ENCODE results near the gene ZNF784. TPM values are rescaled to one million over a fixed set of nuclear protein-coding genes. Genes with fewer than 3 reads are reported as not detected.

ZNF784 gene
- total and polyA plus RNA-seq, 2 donors (not counting 3 experiments of a cell fraction or from before 2014, with no cell fraction given) = 4.9 TPM

DNA sequence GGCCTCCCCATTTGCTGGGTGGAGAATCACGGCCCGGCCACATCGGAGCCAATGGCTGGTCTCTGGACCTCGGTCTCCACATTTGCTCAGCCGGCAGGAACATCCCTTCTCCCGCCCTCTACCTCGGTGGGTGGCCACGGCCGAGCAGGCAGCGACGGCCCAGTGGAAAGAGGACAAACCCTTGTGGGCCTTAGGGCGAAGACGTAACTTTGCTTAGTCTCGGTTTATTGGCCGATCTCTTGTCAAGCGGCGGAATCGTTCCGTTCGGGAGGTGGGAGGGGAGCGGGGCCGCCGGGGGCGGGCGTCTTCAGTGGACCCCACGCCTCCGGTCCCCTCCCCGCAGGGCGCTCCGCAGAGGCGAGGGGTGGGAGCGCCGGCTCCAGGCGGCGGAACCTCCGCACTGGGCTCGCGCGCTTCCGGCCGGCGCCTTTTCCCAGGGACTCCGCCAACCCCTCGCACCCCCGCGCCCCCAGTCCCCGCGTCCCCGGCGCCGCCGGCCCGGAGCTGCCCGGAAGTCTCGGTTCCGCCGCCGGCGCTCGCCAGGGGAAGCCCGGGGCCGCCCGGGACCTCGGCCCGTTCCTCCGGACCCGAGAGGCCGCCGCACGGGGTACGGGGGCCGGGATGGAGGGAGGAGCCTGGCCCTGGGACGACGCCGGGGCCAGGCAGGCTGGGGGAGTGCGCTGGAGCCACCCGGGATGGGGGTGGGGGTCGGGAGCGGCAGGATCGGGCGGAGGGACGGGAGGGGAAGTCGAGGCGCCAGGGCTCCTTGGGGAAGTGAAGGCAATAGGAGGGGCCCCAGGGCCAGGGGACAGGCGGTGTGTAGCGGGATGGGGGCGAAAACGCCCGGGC, 16.4 kb upstream of the ZNF784 start, which contains the start of gene ZNF580:
ZNF580 (plus strand) TSS at position 426 of the 849 bp plus-strand sequence. CDS start 1,507 bp downstream, outside the sequence.
- no peaks in the 10 kb centered on the region for H3K9me3 ChIP-seq (replicated peaks; ENCODE audit: control insufficient read depth, insufficient read depth, low read length)
- DNase-seq (ENCODE audit: low read depth, low spot score) = peak; percentile 71
- peak within 1 kb of the TSS; percentile 63 for H3K4me2 ChIP-seq (ENCODE audit: insufficient read depth, low read length)
- peak within 1 kb of the TSS; percentile 53 to 75 (median 59) for H3K4me3 ChIP-seq (replicated peaks in 1 of 3; ENCODE audit: insufficient read depth in 1 of 3, low read depth in 1 of 3, low read length in 3 of 3)
- BruUV-seq (replicated peaks) = no TSS peak
- peaks cover 26% of the 10 kb centered on the region for H3K4me1 ChIP-seq (ENCODE audit: control insufficient read depth, extremely low read depth, insufficient read depth, low read length)
- H3K27ac ChIP-seq (ENCODE audit: insufficient read depth, low read depth, low read length) = peak within 1 kb of the TSS; percentile 52
- H3K9me1 ChIP-seq (replicated peaks; ENCODE audit: control insufficient read depth, extremely low read depth, insufficient read depth, low read length) = no peaks in the 10 kb centered on the region
- ChIA-PET CTCF (interaction anchor here (0.6 to 1.4 kb wide), 8 partner anchors 8 to 173 kb away, joined by 3 to 6 read pairs (median 4); partner anchors contain the start of gene ZNF784), POLR2A (no interaction called here)
- H3K36me3 ChIP-seq (ENCODE audit: control insufficient read depth in 2 of 2, extremely low read depth in 1 of 2, insufficient read depth in 2 of 2, low read length in 2 of 2) = peaks cover 3 to 10% of the 10 kb centered on the region in 2 experiments
- dilution Hi-C loops (cut with MboI; ENCODE audit: extremely low pct_ligation_motif_present, low sequenced_read_pairs) = no loop called here
- H3K79me2 ChIP-seq (ENCODE audit: control insufficient read depth, insufficient read depth, low read length) = peaks cover 35% of the 10 kb centered on the region
- peak within 1 kb of the TSS; percentile 41 for H3K9ac ChIP-seq (replicated peaks; ENCODE audit: extremely low read depth, insufficient read depth, low read length)
- TF ChIP-seq FOS (IDR thresholded peaks at IDR 0.05; ENCODE audit: borderline replicate concordance, insufficient read depth, low read length) = no peak
- TF ChIP-seq, protein P1, sequence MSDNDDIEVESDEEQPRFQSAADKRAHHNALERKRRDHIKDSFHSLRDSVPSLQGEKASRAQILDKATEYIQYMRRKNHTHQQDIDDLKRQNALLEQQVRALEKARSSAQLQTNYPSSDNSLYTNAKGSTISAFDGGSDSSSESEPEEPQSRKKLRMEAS (IDR thresholded peaks at IDR 0.05; ENCODE audit: insufficient read depth, insufficient read length) = no peak
- TF ChIP-seq, protein P2, sequence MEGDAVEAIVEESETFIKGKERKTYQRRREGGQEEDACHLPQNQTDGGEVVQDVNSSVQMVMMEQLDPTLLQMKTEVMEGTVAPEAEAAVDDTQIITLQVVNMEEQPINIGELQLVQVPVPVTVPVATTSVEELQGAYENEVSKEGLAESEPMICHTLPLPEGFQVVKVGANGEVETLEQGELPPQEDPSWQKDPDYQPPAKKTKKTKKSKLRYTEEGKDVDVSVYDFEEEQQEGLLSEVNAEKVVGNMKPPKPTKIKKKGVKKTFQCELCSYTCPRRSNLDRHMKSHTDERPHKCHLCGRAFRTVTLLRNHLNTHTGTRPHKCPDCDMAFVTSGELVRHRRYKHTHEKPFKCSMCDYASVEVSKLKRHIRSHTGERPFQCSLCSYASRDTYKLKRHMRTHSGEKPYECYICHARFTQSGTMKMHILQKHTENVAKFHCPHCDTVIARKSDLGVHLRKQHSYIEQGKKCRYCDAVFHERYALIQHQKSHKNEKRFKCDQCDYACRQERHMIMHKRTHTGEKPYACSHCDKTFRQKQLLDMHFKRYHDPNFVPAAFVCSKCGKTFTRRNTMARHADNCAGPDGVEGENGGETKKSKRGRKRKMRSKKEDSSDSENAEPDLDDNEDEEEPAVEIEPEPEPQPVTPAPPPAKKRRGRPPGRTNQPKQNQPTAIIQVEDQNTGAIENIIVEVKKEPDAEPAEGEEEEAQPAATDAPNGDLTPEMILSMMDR (IDR thresholded peaks at IDR 0.05; ENCODE audit: extremely low read depth in 1 of 2, insufficient read depth in 1 of 2, low read depth in 1 of 2, low read length in 2 of 2) = no peak
- TF ChIP-seq POLR2AphosphoS5 (IDR thresholded peaks at IDR 0.05; ENCODE audit: insufficient read depth, low read depth, low read length) = no peak
- TF ChIP-seq POLR2A (IDR thresholded peaks at IDR 0.05; ENCODE audit: low read depth, low read length) = no peak
- peak within 1 kb of the TSS; percentile 64 for H2AFZ ChIP-seq (ENCODE audit: low read depth, low read length)
- no peaks in the 10 kb centered on the region for H3K27me3 ChIP-seq (ENCODE audit: control insufficient read depth in 2 of 2, insufficient read depth in 2 of 2, low read length in 2 of 2)
- intact Hi-C loops (cut with micrococcal nuclease) = loop anchor here (1.0 to 5.0 kb wide), 2 partner anchors 12 to 554 kb away; no protein-coding TSS in a partner anchor
- FAIRE-seq = peak; percentile 75
- H4K20me1 ChIP-seq (replicated peaks; ENCODE audit: control insufficient read depth, extremely low read depth, insufficient read depth, low read length) = no peaks in the 10 kb centered on the region

Measured in endothelial cell of umbilical vein (primary cell).